Adrenal gland (tissue), 12 donors: ENCODE data around the gene RSAD2. TPM values are rescaled to one million over a fixed set of nuclear protein-coding genes. Genes with fewer than 3 reads are reported as not detected.
"Not testable (repeated sequence)": the region's sequence is repeated elsewhere in the genome, so short reads cannot be mapped to it uniquely, and the experiment has no call there.

Experiments used
- DNase-seq, 7 donors: peaks; one replicate each; pipeline ENCODE4 v3.0.0-alpha.2; 2019 to 2020
- H3K27ac ChIP-seq, 5 donors: fragments of 200-600 bp; sonication (generic) in 4 of 5; 1 replicate in 3 of 5; 2 replicates in 2 of 5; pipeline versions ENCODE4 v1.5.1 to v1.8.0; 2016 to 2020; ENCODE audit warnings: mild to moderate bottlenecking in 1 of 5
- H3K27me3 ChIP-seq: fragments of 200-600 bp; 2 replicates; pipeline ENCODE4 v1.8.0; 2021
- H3K36me3 ChIP-seq, 2 donors: fragments of 200-600 bp; replicated peaks in 1 of 2; 1 replicate in 1 of 2; 2 replicates in 1 of 2; pipeline versions ENCODE4 v1.5.1 to v1.8.0; 2018 to 2022
- H3K4me1 ChIP-seq, 2 donors: fragments of 200-600 bp; replicated peaks in 1 of 2; 1 replicate in 1 of 2; 2 replicates in 1 of 2; pipeline versions ENCODE4 v1.5.1 to v1.8.0; 2018 to 2021
- H3K4me3 ChIP-seq, 4 donors: fragments of 200-600 bp; sonication (generic) in 3 of 4; one replicate each; pipeline ENCODE4 v1.5.1; 2016 to 2018
- H3K9me3 ChIP-seq, 3 donors: fragments of 200-600 bp; sonication (generic) in 1 of 3; replicated peaks in 1 of 3; 1 replicate in 2 of 3; 2 replicates in 1 of 3; pipeline versions ENCODE4 v1.5.1 to v1.8.0; 2016 to 2021
- POLR2A ChIP-seq, 2 donors: fragments of 450-650 bp; IDR thresholded peaks; one replicate each; pipeline ENCODE4 v1.6.1; 2017; ENCODE audit warnings: antibody characterized with exemption in 2 of 2, mild to moderate bottlenecking in 2 of 2, moderate library complexity in 1 of 2
- WGBS, 4 donors: extraction: QIAGEN DNeasy Blood & Tissue Kit in 2 of 4; methylation state at CpG; one replicate each; pipeline versions ENCODE4 v1.1.5 to v1.1.7; 2013 to 2017; 5-methylcytosine and 5-hydroxymethylcytosine counted together
- intact Hi-C, 2 donors: fragments of 100-400 bp; cut with DNase I; formaldehyde crosslinking; loops; one replicate each; pipeline versions ENCODE4 v1.14.1 to v1.15.0; 2022 to 2023
- polyA plus RNA-seq, 3 donors: library from polyadenylated mRNA; stranded (reverse); fragments of 200-250 nt in 2 of 3; fragments of 350-450 nt in 1 of 3; fragmentation: Illumina TruSeq in 1 of 3; extraction: RNeasy Lipid Tissue Mini Kit (QIAGEN cat#74804) in 1 of 3; gene quantifications; one replicate each; pipeline ENCODE4 v1.2.3, GENCODE V29; 2013 to 2014
- total RNA-seq, 9 donors: library from RNA; depleted of rRNA in 4 of 9; stranded (reverse); fragments of >200 nt in 4 of 9; fragments of 120-200 nt in 1 of 9; fragmentation: NEBNext Ultra II Directional in 1 of 9; extraction: Animal tissue kit (Norgen Biotek cat#: 25700) in 1 of 9; gene quantifications; one replicate each; pipeline versions ENCODE4 v1.1.0 to v1.2.4, GENCODE V29; 2013 to 2023
- TF ChIP-seq, protein P1 (sequence below), 6 experiments: fragments of 450-650 bp in 4 of 6; fragments of 200-600 bp in 2 of 6; sonication (generic) in 1 of 6; IDR thresholded peaks; 1 replicate in 5 of 6; 2 replicates in 1 of 6; pipeline versions ENCODE4 v1.5.1 to v1.8.0; 2016 to 2021; ENCODE audit warnings: antibody characterized with exemption in 6 of 6, mild to moderate bottlenecking in 2 of 6, moderate library complexity in 1 of 6
- donor health status: healthy with polysubstance abuse.
- donor health status: Bipolar disorder and iron deficiency.
- donor health status: DM: yes; HTN: yes; CAD: no.
- donor health status: DM: no; HTN: no; CAD: no.
- donor health status: DM: no; HTN: no; CAD: no.
- donor health status: DM: yes; HTN: yes; CAD: no.

The RSAD2 gene
- total and polyA plus RNA-seq, 12 donors = 1.2 to 11.5 (median 4.1) TPM

DNA sequence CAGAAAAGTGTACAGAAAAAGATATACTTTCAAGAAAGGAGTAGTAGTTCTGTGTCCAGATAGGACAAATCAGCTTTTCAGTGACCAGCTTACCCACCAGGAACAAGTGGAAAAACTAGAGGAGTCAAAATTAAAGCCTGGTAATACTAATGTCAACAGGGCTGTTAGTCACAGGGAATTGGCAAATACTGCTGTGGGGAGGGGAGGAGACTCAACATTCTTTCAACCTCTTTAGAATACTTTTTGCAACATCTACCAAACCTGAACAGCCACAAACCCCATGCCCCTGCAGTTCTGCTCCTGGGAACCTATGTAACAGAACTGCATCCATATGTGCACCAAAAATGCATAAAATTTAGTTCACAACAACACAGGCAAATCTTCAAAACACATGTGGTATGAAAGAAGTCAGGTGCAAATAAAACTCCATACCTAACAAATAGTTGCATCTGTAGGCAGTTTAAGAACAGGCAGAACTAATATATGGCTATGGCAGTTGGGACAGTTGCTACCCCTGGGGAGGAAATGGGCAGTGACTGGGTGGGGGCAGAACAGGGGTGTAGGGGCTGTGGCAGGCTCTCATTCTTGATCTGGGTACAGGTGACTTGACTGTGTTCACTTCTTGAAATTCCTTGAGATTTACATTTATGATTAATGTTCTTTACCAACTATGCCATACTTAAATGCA, 21.6 kb upstream of the RSAD2 start:
- no peak for DNase-seq
- no peaks in the 10 kb centered on the region for H3K27me3 ChIP-seq
- TF ChIP-seq, protein P1, sequence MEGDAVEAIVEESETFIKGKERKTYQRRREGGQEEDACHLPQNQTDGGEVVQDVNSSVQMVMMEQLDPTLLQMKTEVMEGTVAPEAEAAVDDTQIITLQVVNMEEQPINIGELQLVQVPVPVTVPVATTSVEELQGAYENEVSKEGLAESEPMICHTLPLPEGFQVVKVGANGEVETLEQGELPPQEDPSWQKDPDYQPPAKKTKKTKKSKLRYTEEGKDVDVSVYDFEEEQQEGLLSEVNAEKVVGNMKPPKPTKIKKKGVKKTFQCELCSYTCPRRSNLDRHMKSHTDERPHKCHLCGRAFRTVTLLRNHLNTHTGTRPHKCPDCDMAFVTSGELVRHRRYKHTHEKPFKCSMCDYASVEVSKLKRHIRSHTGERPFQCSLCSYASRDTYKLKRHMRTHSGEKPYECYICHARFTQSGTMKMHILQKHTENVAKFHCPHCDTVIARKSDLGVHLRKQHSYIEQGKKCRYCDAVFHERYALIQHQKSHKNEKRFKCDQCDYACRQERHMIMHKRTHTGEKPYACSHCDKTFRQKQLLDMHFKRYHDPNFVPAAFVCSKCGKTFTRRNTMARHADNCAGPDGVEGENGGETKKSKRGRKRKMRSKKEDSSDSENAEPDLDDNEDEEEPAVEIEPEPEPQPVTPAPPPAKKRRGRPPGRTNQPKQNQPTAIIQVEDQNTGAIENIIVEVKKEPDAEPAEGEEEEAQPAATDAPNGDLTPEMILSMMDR (IDR thresholded peaks at IDR 0.05) = no peak
- TF ChIP-seq POLR2A (IDR thresholded peaks at IDR 0.05) = no peak
- H3K4me1 ChIP-seq = no peaks in the 10 kb centered on the region
- H3K27ac ChIP-seq = no peak overlapping the region
- H3K36me3 ChIP-seq = no peaks in the 10 kb centered on the region
- H3K9me3 ChIP-seq = no peaks in the 10 kb centered on the region
- no peak overlapping the region for H3K4me3 ChIP-seq
- intact Hi-C loops = no loop called here

DNA sequence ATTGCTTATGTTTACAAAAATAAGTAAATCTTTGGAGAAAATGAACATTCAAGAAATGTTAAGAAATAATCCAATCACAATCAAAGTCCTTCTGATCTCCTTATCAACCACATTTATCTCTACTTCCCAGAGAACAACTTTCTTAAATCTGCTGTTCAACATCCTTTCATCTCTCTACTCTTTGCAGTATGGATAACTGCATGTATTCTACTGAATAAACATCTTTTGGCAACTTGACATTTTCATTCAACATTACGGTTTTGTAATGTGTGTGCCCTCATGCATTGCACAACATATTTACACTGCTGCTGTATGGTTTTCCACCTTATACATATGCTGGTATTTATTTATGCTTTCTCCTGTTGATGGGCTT, 21.0 kb upstream of the RSAD2 start:
- 85 to 91% (median 89%) methylated on average over 1 of the region's 1 CpG for WGBS, 4 donors

DNA sequence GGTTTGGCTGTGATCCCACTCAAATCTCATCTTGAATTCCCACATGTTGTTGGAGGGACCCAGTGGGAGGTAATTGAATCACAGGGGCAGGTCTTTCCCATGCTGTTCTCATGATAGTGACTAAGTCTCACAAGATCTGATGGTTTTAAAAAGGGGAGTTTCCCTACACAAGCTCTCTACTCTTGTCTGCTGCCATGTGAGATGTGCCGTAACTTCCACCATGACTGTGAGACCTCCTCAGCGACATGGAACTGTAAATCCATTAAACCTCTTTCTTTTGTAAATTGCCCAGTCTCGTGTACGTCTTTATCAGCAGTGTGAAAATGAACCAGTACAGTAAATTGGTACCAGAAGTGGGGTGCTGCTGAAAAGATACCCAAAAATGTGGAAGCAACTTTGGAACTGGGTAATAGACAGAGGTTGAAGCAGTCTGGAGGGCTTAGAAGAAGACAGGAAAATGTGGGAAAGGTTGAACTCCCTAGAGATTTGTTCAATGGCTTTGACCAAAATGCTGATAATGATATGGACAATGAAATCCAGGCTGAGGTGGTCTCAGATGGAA, 19.0 kb upstream of the RSAD2 start:
- 94 to 100% (median 98%) methylated on average over 4 of the region's 4 CpGs for WGBS, 4 donors
- intact Hi-C loops = not testable (repeated sequence)

More for the DNA sequence above, 21.0 kb upstream of the RSAD2 start:
- no peaks in the 10 kb centered on the region for H3K27me3 ChIP-seq
- intact Hi-C loops = no loop called here
- no peak overlapping the region for H3K4me3 ChIP-seq
- H3K4me1 ChIP-seq = no peaks in the 10 kb centered on the region
- TF ChIP-seq, protein P1 (IDR thresholded peaks at IDR 0.05) = no peak
- TF ChIP-seq POLR2A (IDR thresholded peaks at IDR 0.05) = no peak
- H3K9me3 ChIP-seq = no peaks in the 10 kb centered on the region
- H3K36me3 ChIP-seq = no peaks in the 10 kb centered on the region
- DNase-seq = no peak
- no peak overlapping the region for H3K27ac ChIP-seq

DNA sequence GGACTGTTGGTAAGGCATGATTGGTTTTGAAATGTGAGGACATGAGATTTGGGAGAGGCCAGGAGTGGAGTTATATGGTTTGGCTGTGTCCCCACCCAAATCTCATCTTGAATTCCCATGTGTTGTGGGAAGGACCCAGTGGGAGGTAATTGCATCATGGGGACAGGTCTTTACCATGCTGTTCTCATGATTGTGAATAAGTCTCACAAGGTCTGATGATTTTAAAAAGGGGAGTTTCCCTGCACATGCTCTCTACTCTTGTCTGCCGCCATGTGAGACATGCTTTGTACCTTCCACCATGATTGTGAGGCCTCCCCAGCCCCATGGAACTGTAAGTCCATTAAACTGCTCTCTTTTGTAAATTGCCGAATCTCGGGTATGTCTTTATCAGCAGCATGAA, 17.3 kb upstream of the RSAD2 start:
- Histone ChIP-seq H3K27ac (no peak overlapping the region), H3K36me3 (no peaks in the 10 kb centered on the region), H3K4me3 (no peak overlapping the region), H3K9me3 (no peaks in the 10 kb centered on the region), H3K4me1 (peaks cover 5 to 6% of the 10 kb centered on the region in 2 donors), H3K27me3 (no peaks in the 10 kb centered on the region)
- no peak for DNase-seq
- intact Hi-C loops = no loop called here
- 96 to 100% (median 98%) methylated on average over 3 of the region's 3 CpGs for WGBS, 4 donors
- TF ChIP-seq, protein P1 (IDR thresholded peaks at IDR 0.05) = no peak
- no peak for TF ChIP-seq POLR2A (IDR thresholded peaks at IDR 0.05)

More for the DNA sequence above, 19.0 kb upstream of the RSAD2 start:
- not testable (repeated sequence) for H3K27ac ChIP-seq, H3K4me1 ChIP-seq, H3K36me3 ChIP-seq, H3K27me3 ChIP-seq, H3K4me3 ChIP-seq, H3K9me3 ChIP-seq, DNase-seq

DNA sequence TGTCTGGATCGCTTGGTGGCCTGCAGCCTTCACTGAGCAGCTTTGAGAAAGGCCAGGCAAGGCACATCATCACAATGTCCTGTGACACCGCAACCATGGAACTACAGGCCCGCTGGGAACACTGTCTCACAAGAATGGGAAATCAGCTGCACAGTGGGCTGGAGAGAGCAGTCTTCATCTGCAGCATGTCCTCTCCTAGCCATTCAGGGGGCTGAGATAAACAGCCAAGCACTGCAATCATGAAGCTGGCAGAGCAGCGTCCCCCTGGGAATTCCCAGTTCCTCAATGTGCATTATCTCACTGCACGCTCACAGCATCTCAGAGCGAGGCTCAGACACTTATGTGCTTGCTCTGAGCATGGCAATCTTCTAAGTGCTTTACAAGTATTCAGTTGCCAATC, 13.8 kb upstream of the RSAD2 start:
- H3K36me3 ChIP-seq = no peaks in the 10 kb centered on the region
- peaks cover 5 to 16% of the 10 kb centered on the region in 2 donors for H3K4me1 ChIP-seq
- no peak overlapping the region for H3K4me3 ChIP-seq
- H3K27me3 ChIP-seq = no peaks in the 10 kb centered on the region
- H3K27ac ChIP-seq = peak overlapping the region in 1 of 5 donors; percentile 10
- no peak for TF ChIP-seq POLR2A (IDR thresholded peaks at IDR 0.05)
- TF ChIP-seq, protein P1 (IDR thresholded peaks at IDR 0.05) = no peak
- no peaks in the 10 kb centered on the region for H3K9me3 ChIP-seq
- DNase-seq = peak in 3 of 7 donors; percentile 8 to 83 (median 28)
- 75 to 81% (median 79%) methylated on average over 6 of the region's 6 CpGs for WGBS, 4 donors
- intact Hi-C loops = no loop called here
